NOMO-1 (cell line): ENCODE measurements around the gene IL1RAPL2.

Source experiments
- DNase-seq, 2 experiments: peaks; one replicate each; lab custom pipeline; 2025; ENCODE audit not compliant: unreplicated experiment in 2 of 2; lab: John Stamatoyannopoulos, UW

IL1RAPL2 gene

DNA sequence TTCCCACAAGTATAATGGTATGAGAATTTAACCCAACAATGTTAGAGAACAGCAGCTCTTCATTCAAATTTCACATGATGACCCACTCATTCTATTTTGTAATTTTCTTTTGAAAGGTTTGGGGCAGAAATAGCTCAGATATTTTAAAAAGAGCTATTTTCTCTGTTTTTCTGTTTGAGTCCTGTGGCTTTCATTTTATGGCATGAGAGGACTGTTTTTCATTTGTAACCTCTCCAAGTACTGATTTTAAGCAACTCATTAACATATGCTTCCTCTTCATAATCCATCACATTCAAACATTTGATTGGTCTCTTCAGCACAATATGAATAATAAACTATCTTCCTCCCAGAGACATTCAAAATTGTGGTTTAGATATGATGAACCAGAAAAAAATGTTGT, 783.5 kb downstream of the IL1RAPL2 start:
- DNase-seq = no peak

DNA sequence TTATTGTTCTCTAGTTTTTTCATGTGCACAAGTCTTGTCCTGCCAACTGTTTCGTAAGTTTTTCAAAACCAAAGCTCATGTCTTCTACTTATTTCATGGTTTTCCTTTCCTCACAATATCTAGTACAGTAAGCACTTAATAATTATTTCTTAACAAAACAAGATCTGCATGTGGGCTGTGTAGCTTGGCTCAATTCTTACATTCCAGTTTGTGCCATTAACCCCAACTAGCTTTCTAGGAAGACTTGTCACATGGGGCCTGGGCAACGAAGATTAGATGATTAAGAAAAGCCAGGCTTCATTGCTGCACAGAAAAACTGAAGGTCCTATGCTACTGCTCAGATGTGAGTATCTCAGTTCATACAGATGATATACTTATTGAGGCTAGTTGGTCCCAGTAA, 809.8 kb downstream of the IL1RAPL2 start:
- no peak for DNase-seq

DNA sequence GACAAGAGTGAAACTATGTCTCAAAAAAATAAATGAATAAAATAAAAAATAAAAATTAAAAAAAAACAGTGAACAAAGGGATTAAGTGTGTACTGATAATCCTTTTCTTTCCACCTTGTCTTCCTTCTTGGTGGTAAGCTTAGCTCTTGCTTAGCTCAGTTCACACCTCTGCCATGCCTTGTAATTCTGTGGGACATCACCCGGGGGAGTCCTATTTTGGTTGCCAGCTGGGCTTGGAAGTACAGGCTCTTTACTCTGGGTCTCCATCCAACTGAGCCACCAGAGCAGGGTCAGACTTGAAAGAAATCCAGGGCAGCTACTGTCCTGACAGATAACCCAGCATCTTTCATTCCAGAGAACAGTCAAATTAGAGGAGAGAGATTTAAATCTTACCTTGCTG, 858.7 kb downstream of the IL1RAPL2 start:
- DNase-seq = no peak

DNA sequence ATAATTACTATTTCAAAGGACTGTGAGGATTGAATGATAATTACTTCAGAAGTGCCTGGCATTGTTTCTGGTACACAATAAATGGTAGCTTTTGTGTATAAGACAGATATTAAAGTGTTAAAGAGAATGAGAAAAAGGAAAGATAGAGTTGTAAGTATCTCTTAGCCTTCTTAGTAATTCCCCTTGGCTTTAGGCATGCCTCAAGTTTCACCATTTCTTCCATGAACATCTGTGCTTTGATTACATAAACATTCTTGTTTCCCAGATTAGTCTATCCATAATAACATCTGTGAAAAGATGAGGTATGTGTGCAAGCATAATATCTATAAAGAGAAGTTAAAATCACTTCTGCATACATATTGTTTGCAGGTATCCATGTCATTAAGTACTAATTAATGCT, 885.4 kb downstream of the IL1RAPL2 start:
- DNase-seq = no peak

DNA sequence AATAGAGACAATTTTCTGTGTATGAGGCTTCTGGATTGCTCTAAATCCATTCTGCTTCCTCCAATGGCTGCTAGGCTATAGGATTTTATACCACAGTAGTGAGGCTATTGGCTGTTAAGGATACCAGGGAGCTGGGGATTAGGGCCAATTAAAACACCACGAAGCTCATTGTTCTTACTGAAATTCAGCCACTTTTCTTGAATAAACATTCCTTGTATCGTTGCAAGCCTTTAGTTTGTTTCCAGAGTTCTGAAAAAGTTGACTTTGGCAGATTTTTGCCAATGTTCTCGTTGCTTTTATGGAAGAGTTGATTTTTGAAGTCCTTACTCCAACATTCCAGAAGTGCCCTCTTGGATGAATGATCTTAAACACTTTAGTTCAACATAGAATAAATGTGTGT, 892.8 kb downstream of the IL1RAPL2 start:
- no peak for DNase-seq

DNA sequence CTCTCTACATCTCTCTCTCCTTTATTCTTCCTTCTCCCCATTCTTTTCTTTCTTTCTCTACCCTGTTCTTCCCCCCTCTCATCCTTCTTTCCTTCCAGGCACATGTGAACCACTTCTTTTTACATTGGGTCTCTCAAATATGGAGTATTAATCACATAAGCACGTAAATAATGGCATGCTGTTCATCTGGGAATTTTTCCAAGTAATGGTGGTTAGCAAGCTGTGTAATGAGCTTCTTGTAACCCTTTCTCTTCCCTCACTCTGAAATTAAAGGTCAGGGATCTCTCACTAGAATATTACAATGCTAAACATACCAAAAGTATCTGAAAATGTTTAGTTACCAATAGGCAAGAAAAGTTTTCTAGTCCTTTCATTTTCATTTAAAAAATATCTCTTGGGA, 894.4 kb downstream of the IL1RAPL2 start:
- no peak for DNase-seq

DNA sequence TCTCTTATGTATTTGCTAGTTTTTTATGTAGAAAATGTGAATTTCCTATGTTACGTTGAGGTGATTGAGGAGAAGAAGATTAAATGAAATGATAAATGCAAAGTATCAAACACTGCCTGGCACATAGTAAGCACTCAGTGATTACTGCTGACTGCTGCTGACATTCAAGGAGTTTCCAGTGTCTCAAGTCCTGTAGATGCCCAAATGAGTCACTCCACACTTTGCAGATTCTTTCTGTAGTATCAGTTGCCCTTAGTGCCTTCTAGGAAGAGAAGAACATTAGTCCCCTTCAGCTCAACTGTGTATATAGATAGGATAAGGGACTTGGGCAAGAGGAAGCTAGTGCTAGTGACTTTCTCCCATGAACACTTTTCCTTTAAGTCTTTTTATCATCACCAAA, 895.0 kb downstream of the IL1RAPL2 start:
- no peak for DNase-seq

DNA sequence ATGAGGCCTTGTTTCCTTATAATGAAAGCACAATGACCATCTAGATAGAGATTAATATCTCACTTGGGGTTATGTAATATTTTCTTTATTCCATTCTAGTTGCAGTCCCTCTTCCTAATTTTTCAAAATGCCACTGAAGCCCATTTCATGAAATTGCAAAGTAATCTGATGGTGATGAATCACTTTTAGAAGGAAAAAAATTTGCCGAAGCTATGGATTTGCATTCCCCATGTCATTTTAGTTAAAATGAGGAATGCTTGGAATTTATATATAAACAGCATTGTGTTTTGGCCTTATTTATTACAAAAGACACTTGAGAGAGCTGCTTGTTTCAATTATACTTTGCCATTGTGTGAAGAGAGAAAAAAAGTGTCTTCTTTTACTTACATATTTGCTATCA, 896.2 kb downstream of the IL1RAPL2 start:
- DNase-seq = no peak

DNA sequence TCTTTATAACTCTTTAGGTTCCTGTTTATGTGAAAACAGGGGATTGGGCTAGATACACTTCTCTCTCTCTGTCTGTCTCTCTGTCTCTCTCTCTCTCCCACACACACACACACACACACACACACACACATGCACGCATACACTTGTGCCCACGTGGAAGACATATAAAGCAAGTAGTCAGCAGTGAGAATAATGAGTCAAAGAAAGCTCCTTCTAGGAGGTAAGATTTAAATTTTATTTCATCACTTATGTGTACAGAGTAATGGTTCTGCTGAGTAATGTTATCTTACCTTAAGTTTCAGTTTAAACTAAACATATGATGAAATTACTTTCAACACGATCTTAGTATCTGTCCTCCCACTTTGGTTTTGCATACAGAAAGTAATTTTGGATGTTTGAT, 897.5 kb downstream of the IL1RAPL2 start:
- no peak for DNase-seq

DNA sequence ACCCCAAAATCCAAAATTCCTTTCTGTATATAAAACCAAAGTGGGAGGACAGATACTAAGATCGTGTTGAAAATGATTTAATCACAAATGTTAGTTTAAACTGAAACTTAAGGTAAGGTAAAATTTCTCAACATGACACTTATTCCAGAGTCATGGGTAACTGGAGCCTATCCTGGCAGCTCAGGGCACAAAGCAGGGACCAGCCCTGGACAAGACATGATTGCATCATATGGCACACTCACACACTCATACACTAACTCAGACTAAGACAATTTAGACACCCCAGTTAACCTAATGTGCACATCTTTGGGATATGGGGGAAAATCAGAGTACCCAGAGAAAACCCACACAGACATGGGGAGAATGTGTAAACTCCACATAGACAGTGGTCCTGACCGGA, 898.6 kb downstream of the IL1RAPL2 start:
- DNase-seq = no peak

DNA sequence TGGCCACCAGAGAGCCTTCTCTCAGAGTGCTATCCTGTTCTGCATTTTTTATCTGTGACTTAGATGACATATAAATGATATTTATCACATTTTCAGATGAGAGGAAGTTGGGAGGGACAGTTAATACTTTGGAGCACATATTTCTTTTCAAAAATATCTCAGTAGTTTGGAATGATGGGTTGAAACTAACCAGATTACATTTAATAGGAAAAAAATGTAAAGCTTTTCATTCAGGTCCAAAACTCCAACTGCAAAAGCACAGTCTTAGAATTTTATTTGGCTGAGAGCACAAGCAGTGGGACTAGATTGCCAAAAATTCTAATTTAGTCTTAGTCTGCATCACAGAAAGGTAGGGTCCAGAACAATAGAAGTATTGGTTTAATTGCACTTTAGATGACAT, 902.7 kb downstream of the IL1RAPL2 start:
- DNase-seq = no peak

DNA sequence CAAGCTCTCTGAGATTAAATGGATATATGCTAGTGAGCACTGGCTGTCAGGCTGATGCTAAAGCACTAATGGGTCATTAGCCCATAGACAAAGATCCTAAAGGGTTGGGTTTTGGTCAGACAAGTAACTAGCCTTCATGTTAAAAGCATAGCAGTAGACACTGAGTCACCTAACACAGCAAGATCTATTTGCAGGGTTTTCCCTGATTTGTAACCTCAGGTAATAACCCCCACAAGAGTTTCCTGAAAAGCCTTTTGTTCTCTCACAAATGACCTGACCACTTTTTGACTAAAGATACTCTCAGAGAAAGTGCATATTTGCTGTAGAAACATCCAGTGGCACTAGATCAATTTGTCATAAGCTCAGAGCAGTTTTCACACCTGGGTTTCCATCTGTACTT, 905.6 kb downstream of the IL1RAPL2 start:
- no peak for DNase-seq

DNA sequence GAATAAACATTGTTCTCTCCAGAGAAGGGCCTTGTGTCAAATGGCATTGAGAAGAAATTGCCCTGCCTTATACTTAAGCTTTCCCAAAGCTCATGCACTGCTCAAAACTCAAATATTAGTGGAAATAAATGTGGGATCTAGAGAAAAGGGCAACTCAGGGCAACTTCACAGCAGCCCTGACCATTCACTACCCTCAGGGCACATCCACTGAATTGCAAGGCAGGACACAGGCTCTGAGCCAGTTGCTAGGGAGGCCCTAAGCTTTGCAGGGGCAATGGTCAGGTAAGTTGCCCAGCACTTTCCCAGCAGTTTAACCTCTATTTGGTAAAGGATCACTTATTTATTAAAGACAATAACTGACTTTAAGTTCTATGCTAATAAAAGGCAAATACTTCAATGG, 909.8 kb downstream of the IL1RAPL2 start:
- DNase-seq = no peak

DNA sequence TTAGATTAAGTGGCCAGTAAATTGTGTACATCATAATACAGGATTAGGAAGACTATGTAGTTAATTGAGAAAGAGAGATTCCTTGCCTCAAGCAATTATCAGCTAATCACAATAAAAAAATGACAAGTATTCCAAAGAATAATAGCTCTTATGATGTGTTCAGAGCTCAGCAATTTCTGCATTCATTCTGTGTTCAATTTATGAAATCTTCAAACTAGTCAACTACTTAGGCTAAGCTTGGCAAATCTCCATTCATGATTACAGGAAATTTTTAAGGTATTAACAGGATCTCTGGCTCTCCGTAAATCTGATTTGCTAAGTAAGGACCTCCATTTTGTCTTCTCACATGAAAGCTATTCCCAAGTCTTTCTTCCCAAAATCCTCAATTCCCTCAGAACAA, 911.4 kb downstream of the IL1RAPL2 start:
- no peak for DNase-seq

DNA sequence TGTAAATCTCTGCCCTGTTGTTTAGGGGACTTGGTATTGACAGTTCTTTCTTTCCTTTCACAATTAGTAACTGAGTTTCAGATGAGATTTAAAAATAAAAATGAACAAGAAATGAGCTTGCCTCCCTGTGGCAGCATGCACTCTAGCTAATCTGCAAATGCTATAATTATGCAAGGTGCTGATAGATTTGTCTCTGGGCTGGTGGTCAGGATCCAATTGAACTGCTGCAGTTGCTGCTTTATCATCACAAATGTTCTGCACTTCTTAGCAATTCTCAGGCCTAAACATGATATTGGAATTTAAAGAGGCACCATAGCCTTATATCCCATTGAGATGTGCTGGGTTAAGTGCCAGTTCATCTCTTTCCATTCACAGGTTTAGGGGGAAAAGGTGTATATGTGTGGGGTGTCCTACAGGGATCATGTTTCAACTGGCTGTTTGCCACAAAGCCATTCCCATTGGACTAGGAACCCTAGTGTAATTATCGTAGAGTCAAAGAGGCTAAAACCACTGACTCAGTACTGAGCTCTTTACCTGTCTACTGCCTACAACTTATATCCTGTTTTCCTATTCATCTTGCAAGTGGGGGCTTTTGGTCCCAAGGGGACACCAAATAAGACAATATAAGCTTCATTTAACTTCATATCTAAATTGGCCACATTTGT, 914.8 kb downstream of the IL1RAPL2 start:
- DNase-seq = no peak

DNA sequence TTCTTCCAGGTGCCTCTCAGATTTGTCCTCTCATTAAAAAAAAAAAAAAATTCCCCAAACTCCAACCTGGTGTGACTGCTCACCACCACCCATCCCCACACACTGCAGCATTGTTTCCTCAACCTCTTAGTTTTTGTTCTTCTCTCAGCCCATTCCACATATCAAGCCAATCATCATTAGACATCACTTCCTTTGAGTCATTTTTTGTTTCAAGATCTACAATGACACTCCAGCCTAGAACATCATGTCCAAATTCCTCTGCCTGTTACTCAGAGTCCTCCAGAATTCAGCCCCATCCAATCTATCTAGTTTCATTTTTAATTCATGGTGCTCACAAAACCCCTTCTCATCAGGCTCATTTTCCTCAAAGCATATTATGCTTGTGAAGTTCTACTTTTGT, 917.0 kb downstream of the IL1RAPL2 start:
- DNase-seq = no peak

DNA sequence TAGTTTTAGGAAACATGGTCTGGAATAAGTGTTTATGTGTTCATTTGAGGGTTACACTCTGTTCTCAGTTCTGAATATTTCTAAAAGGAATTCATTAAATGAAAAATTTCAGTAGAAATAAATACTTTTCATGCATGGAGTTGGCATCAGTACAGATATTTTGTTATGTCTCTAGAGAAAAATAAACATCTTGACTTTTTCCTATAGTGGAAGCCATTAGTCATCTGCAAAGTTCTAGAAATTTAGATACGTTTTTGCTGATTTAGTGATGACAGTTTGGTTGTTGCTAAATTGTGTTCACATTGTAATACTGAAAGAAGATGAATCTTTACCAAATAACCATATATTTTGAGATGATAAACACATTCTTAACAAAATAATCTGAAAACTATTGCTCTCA, 922.7 kb downstream of the IL1RAPL2 start:
- no peak for DNase-seq

DNA sequence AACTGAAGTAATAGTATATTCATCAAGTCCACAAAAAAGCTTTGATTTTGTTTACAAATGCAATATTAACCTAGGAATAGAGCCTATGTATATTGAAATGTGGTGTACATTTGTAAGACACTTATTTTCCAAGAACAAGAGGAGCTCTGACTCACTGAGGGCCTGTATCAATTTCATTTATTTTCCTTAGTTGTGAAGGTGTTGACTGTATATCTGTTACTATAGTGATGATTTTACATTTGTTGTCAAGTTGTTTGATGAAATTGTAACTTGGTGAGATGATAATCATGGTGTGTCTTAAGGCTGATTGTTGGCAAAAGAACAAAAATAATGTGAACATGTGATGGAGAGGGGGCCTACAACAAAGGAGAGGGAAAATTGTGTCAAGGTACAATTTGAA, 929.4 kb downstream of the IL1RAPL2 start:
- no peak for DNase-seq

DNA sequence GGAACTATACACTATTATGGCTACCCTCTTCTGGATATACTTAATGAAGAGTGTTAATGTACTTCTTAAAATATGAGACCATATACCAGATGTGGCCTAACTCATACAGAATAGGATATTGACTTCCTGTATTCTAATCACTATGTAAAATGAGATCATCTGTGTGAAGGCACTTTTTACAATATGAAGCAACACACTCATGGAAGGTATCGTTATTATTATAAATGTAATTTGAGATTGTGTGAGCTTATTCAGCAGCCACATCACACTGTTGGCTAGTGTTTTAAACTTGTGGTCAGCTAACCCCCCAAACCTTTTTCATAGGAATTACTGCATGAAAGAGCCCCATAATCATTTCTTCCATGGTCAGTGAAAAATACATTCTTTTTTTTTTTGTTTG, 936.3 kb downstream of the IL1RAPL2 start:
- DNase-seq = no peak

DNA sequence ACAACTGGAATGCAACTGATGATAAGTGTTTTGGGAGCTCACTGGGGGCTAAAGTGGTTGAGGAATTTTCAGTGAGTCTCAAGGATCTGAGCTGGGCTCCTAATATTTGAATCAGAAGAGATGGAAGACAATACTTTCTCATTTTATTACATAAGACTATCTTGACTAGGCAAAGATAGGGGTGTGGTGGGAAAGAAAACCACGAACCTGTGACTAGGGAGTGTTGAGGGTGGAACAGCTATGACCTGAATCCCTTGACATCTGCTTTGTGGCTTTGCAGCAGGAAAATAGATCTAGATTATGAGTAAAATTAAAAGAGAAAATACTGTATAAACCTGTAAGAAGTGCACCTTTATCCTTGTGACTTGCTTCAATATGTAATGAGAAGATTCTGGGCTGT, 949.6 kb downstream of the IL1RAPL2 start:
- no peak for DNase-seq

DNA sequence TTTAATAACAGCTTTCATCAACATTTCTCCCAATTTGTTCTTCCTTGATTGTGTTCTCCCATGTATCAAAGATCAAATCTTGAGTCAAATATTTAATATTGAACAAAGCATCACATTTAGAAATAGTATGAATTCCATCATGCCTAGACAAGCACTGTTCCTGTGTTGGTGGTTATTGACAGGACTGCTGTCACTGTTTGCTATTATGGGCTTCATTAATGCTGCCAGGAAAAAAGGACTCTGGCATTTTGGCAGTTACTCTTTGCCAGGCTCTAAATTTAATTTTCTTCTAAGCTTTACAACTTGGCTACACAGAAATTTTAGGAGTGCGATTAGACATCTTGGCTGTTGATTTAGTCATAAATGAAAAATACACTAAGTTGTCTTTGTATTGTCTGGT, 960.4 kb downstream of the IL1RAPL2 start:
- no peak for DNase-seq

DNA sequence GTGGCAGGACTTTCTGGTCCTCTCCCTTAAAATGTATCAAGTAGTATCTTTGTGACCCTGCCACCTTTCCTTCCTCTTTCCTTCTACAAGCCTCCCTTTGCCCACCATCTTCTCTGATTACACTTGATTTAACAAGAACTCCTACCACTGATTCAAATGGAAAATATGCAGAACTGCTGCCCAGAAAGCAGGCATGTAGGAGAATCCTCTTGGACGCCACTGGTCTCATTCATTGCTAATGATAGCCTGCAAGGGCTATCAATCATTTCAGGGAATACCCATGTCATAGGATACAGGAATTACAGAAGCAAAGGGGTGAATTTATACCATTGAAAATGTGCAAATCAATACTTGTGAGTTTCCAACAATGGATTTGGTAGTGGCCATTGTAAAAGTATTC, 961.8 kb downstream of the IL1RAPL2 start:
- no peak for DNase-seq

DNA sequence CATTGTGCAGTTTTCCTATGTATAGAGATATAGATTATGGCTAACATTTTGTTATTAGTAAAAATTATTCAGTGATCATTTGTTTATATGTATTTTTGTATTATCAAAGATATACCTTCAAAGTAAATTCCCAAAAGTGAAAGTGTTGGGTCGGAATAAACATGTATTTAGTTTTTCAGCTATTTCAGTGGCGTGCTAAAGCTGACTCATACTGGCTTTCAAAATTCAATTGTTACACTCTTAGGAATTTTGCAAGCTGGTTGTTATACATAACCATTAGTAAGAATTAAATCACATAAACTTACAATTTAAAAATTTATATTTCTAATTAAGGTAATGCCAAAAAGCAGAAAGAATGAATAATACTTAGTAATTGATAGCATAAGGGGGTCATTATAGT, 968.0 kb downstream of the IL1RAPL2 start:
- no peak for DNase-seq
